B cell (primary cell): Measurements from ENCODE around the gene NDEL1. TPM values are rescaled to one million over a fixed set of nuclear protein-coding genes. Genes with fewer than 3 reads are reported as not detected.
A peak's percentile ranks its signal among the peaks of the same experiment; 100 is the strongest.

Experiments
- ATAC-seq: fragments of 200-7000 bp; cut with Tn5 transposase; one replicate; pipeline ENCODE4 v1.10.0; 2021; ENCODE audit warnings: low read depth, mild to moderate bottlenecking, moderate number of reproducible peaks, moderate library complexity
- CTCF ChIA-PET: fragments of 350-600 bp; sonication (Branson Sonifier 250); formaldehyde crosslinking; loops from one replicate; lab custom pipeline; 2021; ENCODE audit warnings: antibody characterized with exemption, inconsistent platforms; lab: Charles Lee
- POLR2A ChIA-PET: fragments of 350-600 bp; sonication (Branson Sonifier 250); formaldehyde crosslinking; loops from one replicate; lab custom pipeline; 2021; ENCODE audit warnings: antibody characterized with exemption; lab: Charles Lee
- DNase-seq: peaks from one replicate; pipeline ENCODE4 v3.0.0; 2013
- H2AFZ ChIP-seq: 2 replicates; pipeline ENCODE4 v1.6.1; 2012; ENCODE audit warnings: mild to moderate bottlenecking, low read depth, low read length; ENCODE audit not compliant: insufficient read depth, poor library complexity, severe bottlenecking
- H3K27ac ChIP-seq, 2 donors: 1 replicate in 1 of 2; 2 replicates in 1 of 2; pipeline ENCODE4 v1.5.1; 2012 to 2013; ENCODE audit warnings: low read length in 2 of 2, mild to moderate bottlenecking in 2 of 2, moderate library complexity in 1 of 2
- H3K27me3 ChIP-seq, 4 experiments: fragments of 200-600 bp in 1 of 4; sonication (generic) in 1 of 4; replicated peaks in 1 of 4; 1 replicate in 2 of 4; 2 replicates in 2 of 4; pipeline versions ENCODE4 v1.6.1 to v1.7.0; 2013 to 2016; ENCODE audit warnings: low read length in 3 of 4, mild to moderate bottlenecking in 2 of 4, mixed read lengths in 1 of 4, moderate library complexity in 1 of 4; ENCODE audit not compliant: insufficient read depth in 4 of 4, control insufficient read depth in 3 of 4; ENCODE audit errors: control extremely low read depth in 1 of 4
- H3K36me3 ChIP-seq, 2 experiments: replicated peaks in 1 of 2; 1 replicate in 1 of 2; 2 replicates in 1 of 2; pipeline versions ENCODE4 v1.6.1 to v1.7.1; 2013; ENCODE audit warnings: low read length in 1 of 2; ENCODE audit not compliant: insufficient read depth in 2 of 2, control insufficient read depth in 1 of 2; ENCODE audit errors: control extremely low read depth in 1 of 2, extremely low read depth in 1 of 2
- H3K4me1 ChIP-seq, 2 donors: fragments of 200-600 bp in 1 of 2; sonication (generic) in 1 of 2; 1 replicate in 1 of 2; 2 replicates in 1 of 2; pipeline versions ENCODE4 v1.5.1 to v1.6.1; 2013 to 2017; ENCODE audit warnings: low read length in 2 of 2; ENCODE audit not compliant: control insufficient read depth in 2 of 2, insufficient read depth in 2 of 2
- H3K4me2 ChIP-seq: replicated peaks from 2 replicates; pipeline ENCODE3; 2012; ENCODE audit warnings: mild to moderate bottlenecking, low read depth, low read length; ENCODE audit not compliant: poor library complexity, severe bottlenecking
- H3K4me3 ChIP-seq, 5 experiments: fragments of 200-600 bp in 1 of 5; sonication (generic) in 1 of 5; 1 replicate in 3 of 5; 2 replicates in 2 of 5; pipeline versions ENCODE4 v1.5.1 to v1.7.0; 2011 to 2016; ENCODE audit warnings: low read length in 4 of 5, mild to moderate bottlenecking in 4 of 5, low read depth in 2 of 5, control low read depth in 1 of 5, moderate library complexity in 1 of 5; ENCODE audit not compliant: insufficient read depth in 1 of 5; ENCODE audit errors: control extremely low read depth in 1 of 5, extremely low read depth in 1 of 5
- H3K79me2 ChIP-seq: fragments of 200-600 bp; sonication (generic); one replicate; pipeline ENCODE4 v1.6.0; 2016; ENCODE audit warnings: low read length; ENCODE audit not compliant: control insufficient read depth, insufficient read depth
- H3K9ac ChIP-seq: fragments of 200-600 bp; sonication (generic); 2 replicates; pipeline ENCODE4 v1.6.1; 2017; ENCODE audit warnings: mild to moderate bottlenecking, low read length, moderate library complexity
- H3K9me3 ChIP-seq, 3 donors: one replicate each; pipeline versions ENCODE4 v1.6.1 to v1.7.1; 2013; ENCODE audit warnings: low read length in 2 of 3; ENCODE audit not compliant: control insufficient read depth in 2 of 3, insufficient read depth in 1 of 3; ENCODE audit errors: control extremely low read depth in 1 of 3
- H4K20me1 ChIP-seq: 2 replicates; pipeline ENCODE4 v1.6.0; 2012; ENCODE audit warnings: mild to moderate bottlenecking, low read length; ENCODE audit not compliant: insufficient read depth, control insufficient read depth, poor library complexity, severe bottlenecking
- H3K27ac Mint-ChIP-seq: one replicate; pipeline ENCODE4 v1.8.0; 2021; ENCODE audit warnings: mixed read lengths
- H3K27me3 Mint-ChIP-seq: one replicate; pipeline ENCODE4 v1.8.0; 2021; ENCODE audit warnings: mixed read lengths
- H3K4me1 Mint-ChIP-seq: one replicate; pipeline ENCODE4 v1.8.0; 2021; ENCODE audit warnings: mixed read lengths
- H3K4me3 Mint-ChIP-seq: one replicate; pipeline ENCODE4 v1.8.0; 2021; ENCODE audit warnings: mixed read lengths
- H3K9me3 Mint-ChIP-seq: one replicate; pipeline ENCODE4 v1.8.0; 2022; ENCODE audit warnings: mixed read lengths; ENCODE audit not compliant: insufficient read depth
- EZH2 ChIP-seq: IDR thresholded peaks from 2 replicates; pipeline ENCODE4 v1.6.1; 2012; ENCODE audit warnings: borderline replicate concordance, low read depth, mild to moderate bottlenecking, moderate library complexity, low read length; ENCODE audit not compliant: insufficient read depth, poor library complexity, severe bottlenecking
- WGBS: methylation state at CpG from one replicate; pipeline ENCODE4 v1.1.5; 2013; ENCODE audit warnings: missing lambda C conversion rate; ENCODE audit not compliant: insufficient coverage; 5-methylcytosine and 5-hydroxymethylcytosine counted together
- intact Hi-C: fragments of 100-400 bp; cut with micrococcal nuclease; formaldehyde crosslinking; loops from one replicate; pipeline ENCODE4 v1.10.0; 2022
- polyA minus RNA-seq: library from RNA; depleted of rRNA, polyadenylated mRNA; stranded (reverse); fragments of >200 nt; gene quantifications from 2 replicates; pipeline ENCODE4 v1.2.3, GENCODE V29; 2012
- polyA plus RNA-seq: library from polyadenylated mRNA; depleted of rRNA; stranded (reverse); fragments of >200 nt; gene quantifications from 2 replicates; pipeline ENCODE4 v1.2.3, GENCODE V29; 2012
- total RNA-seq, 2 donors: library from RNA; stranded (reverse); fragments of 120-200 nt in 1 of 2; gene quantifications; 1 replicate in 1 of 2; 2 replicates in 1 of 2; pipeline versions ENCODE4 v1.2.3 to v1.2.4, GENCODE V29; 2013 to 2022
- TF ChIP-seq, protein P1 (sequence below): fragments of 200-600 bp; IDR thresholded peaks from one replicate; pipeline ENCODE4 v1.8.0; 2022; ENCODE audit warnings: antibody characterized with exemption, mild to moderate bottlenecking

NDEL1 gene, protein sequence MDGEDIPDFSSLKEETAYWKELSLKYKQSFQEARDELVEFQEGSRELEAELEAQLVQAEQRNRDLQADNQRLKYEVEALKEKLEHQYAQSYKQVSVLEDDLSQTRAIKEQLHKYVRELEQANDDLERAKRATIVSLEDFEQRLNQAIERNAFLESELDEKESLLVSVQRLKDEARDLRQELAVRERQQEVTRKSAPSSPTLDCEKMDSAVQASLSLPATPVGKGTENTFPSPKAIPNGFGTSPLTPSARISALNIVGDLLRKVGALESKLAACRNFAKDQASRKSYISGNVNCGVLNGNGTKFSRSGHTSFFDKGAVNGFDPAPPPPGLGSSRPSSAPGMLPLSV
- total RNA-seq, result 108 and 122 TPM in 2 replicates
- total RNA-seq (2013), result 66.2 TPM
- 30.2 and 40.4 TPM in 2 replicates for polyA plus RNA-seq
- polyA minus RNA-seq, result 108 and 118 TPM in 2 replicates

- peak; percentile 98 for DNase-seq
- Histone ChIP-seq H3K4me2 (peak within 1 kb of the TSS; percentile 82), H2AFZ (peak within 1 kb of the TSS; percentile 97), H3K27me3 (no peaks in the 10 kb centered on the region), H3K9me3 (no peaks in the 10 kb centered on the region), H3K27ac (peak within 1 kb of the TSS; percentile 93 to 95), H3K4me1 (peaks cover 20 to 23% of the 10 kb centered on the region in 2 donors), H3K4me3 (peak within 1 kb of the TSS; percentile 77 to 91 (median 88)), H3K79me2 (peaks cover 43% of the 10 kb centered on the region), H4K20me1 (peaks cover 31% of the 10 kb centered on the region), H3K36me3 (peaks cover 2 to 14% of the 10 kb centered on the region in 2 experiments), H3K9ac (peak within 1 kb of the TSS; percentile 93)
- Mint-ChIP-seq H3K9me3 (no peaks in the 10 kb centered on the region), H3K4me3 (peak within 1 kb of the TSS; percentile 98), H3K27me3 (no peaks in the 10 kb centered on the region), H3K4me1 (peaks cover 36% of the 10 kb centered on the region), H3K27ac (peak within 1 kb of the TSS; percentile 98)
- under 1% methylated on average over 66 of the region's 68 CpGs for WGBS
- peak; percentile 94 for ATAC-seq
- intact Hi-C loops, result loop anchor here (2.0 to 10.0 kb wide), 5 partner anchors 25 to 1423 kb away; partner anchors contain the start of genes CTC1, MYH10, PFAS and RNASEK
- TF ChIP-seq, protein P1, sequence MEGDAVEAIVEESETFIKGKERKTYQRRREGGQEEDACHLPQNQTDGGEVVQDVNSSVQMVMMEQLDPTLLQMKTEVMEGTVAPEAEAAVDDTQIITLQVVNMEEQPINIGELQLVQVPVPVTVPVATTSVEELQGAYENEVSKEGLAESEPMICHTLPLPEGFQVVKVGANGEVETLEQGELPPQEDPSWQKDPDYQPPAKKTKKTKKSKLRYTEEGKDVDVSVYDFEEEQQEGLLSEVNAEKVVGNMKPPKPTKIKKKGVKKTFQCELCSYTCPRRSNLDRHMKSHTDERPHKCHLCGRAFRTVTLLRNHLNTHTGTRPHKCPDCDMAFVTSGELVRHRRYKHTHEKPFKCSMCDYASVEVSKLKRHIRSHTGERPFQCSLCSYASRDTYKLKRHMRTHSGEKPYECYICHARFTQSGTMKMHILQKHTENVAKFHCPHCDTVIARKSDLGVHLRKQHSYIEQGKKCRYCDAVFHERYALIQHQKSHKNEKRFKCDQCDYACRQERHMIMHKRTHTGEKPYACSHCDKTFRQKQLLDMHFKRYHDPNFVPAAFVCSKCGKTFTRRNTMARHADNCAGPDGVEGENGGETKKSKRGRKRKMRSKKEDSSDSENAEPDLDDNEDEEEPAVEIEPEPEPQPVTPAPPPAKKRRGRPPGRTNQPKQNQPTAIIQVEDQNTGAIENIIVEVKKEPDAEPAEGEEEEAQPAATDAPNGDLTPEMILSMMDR, result no peak
- TF ChIP-seq EZH2, result no peak
- POLR2A ChIA-PET, result no interaction called here
- CTCF ChIA-PET, result interaction anchor here (0.8 to 2.4 kb wide), 5 partner anchors 25 to 350 kb away, joined by 4 to 10 read pairs (median 6); no protein-coding TSS in a partner anchor
Measured at GRCh38 chr17:8435245-8436168, at the start of gene NDEL1. TSS of gene NDEL1 (plus strand) at chr17:8435884. CDS start at chr17:8444272, 8,388 bp downstream.
